ENCODE measurements around the gene ANKRD33. TPM values are rescaled to one million over a fixed set of nuclear protein-coding genes. Genes with fewer than 3 reads are reported as not detected.
A peak's percentile ranks its signal among the peaks of the same experiment; 100 is the strongest.

The ANKRD33 gene
- total and polyA plus RNA-seq, 2 of the 4 experiments (the other 2 are of a cell fraction), result under 0.01 to 0.03 TPM

DNA sequence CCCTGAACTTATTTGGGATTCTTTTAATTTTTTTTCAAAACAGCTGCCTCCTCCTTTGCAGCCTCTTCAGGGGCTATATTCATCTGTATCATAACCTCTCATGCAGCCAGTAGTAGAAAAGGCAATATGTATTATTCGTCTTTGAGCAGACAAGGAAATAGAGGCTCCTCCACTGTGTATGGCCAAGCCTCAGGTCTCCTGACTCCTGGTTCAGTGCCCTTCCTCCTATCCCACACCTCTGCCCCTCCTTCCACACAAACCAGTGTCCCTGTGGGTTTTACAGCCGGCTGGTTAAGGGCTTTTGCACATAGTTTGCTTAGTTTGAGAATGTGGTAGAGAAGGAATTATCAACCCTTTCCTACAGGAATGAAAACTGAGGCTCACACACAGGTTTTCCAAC, 10.6 kb downstream of the ANKRD33 start:
- no TSS peak for BruUV-seq (replicated peaks)
- Histone ChIP-seq H4K5ac (ENCODE audit: low read depth, low read length) (no peak overlapping the region), H2BK120ac (ENCODE audit: low read depth, low read length) (peak overlapping the region; percentile 26), H2BK5ac (ENCODE audit: low read depth, low read length, poor library complexity, severe bottlenecking) (no peak overlapping the region), H3K36me3 (ENCODE audit: control insufficient read depth, insufficient read depth, low read length) (no peaks in the 10 kb centered on the region), H3K9me3 (ENCODE audit: control insufficient read depth, insufficient read depth, low read length) (no peaks in the 10 kb centered on the region), H3K79me1 (ENCODE audit: low read depth in 1 of 2, low read length in 2 of 2) (no peaks in the 10 kb centered on the region), H4K8ac (ENCODE audit: low read depth in 2 of 2, low read length in 2 of 2) (peak overlapping the region in 1 of 2 experiments; percentile 11; a peak in 1 of 4 replicates), H2BK15ac (ENCODE audit: low read depth, low read length) (no peak overlapping the region), H4K20me1 (ENCODE audit: insufficient read depth, low read length) (no peaks in the 10 kb centered on the region), H3K27me3 (ENCODE audit: control insufficient read depth, insufficient read depth, low read length) (no peaks in the 10 kb centered on the region), H3K56ac (ENCODE audit: extremely low read depth, insufficient read depth, low read length) (no peak overlapping the region), H3K18ac (ENCODE audit: low read depth, low read length) (no peak overlapping the region), H3K4me1 (ENCODE audit: control insufficient read depth, insufficient read depth, low read length) (peaks cover 7% of the 10 kb centered on the region; the same call in 1 of the 2 replicates), H3K14ac (replicated peaks; ENCODE audit: low read depth, low read length) (no peak overlapping the region; the same call in 1 of the 2 replicates), H3K27ac (ENCODE audit: insufficient read depth, low read length) (no peak overlapping the region), H2AK5ac (ENCODE audit: low read depth, low read length) (peak overlapping the region; percentile 5), H3K4me3 (ENCODE audit: insufficient read depth, low read depth, low read length) (no peak overlapping the region), H3K4me2 (ENCODE audit: low read depth, low read length) (no peak overlapping the region), H4K91ac (ENCODE audit: insufficient read depth, low read depth, low read length) (peak overlapping the region; percentile 23; the same call in 1 of the 2 replicates), H3K9me1 (ENCODE audit: insufficient read depth, low read length) (peaks cover 20% of the 10 kb centered on the region; the same call in 1 of the 2 replicates), H3K4ac (ENCODE audit: low read depth, low read length) (peak overlapping the region; percentile 5; the same call in 1 of the 2 replicates), H2AK9ac (replicated peaks; ENCODE audit: low read depth, low read length, poor library complexity) (no peak overlapping the region), H2AFZ (replicated peaks; ENCODE audit: low read length, poor library complexity) (peak overlapping the region; percentile 16), H3K23ac (ENCODE audit: low read depth, low read length) (no peak overlapping the region), H3K9ac (ENCODE audit: low read depth, low read length) (no peak overlapping the region), H2BK20ac (ENCODE audit: low read depth, low read length) (no peak overlapping the region; the same call in 1 of the 2 replicates)
- ChIA-PET POLR2A (ENCODE audit: unreplicated experiment) (no interaction called here), CTCF (interaction anchor here (1.8 kb wide), 1 partner anchor 25 kb away, joined by 4 read pairs; no protein-coding TSS in a partner anchor)
- ATAC-seq (ENCODE audit: low read depth) (no peak), DNase-seq (no peak)
- no CpG with 5 or more reads among the region's 2 CpGs for WGBS, 2 experiments (ENCODE audit: extremely low coverage in 2 of 2, insufficient read length in 1 of 2)
- in situ Hi-C loops (cut with MboI; ENCODE audit: low sequenced_read_pairs), result no loop called here
- intact Hi-C loops (cut with micrococcal nuclease), result no loop called here
- TF ChIP-seq RCOR1 (IDR thresholded peaks at IDR 0.05; ENCODE audit: insufficient replicate concordance, low read length) (no peak), RAD21 (IDR thresholded peaks at IDR 0.05; ENCODE audit: low read length) (no peak), NFE2L2 (IDR thresholded peaks at IDR 0.05; ENCODE audit: low read depth, low read length) (no peak), FOS (IDR thresholded peaks at IDR 0.05; ENCODE audit: low read depth, low read length) (no peak), POLR2A (IDR thresholded peaks at IDR 0.05; ENCODE audit: low read depth, low read length) (no peak)
- TF ChIP-seq, protein P1, sequence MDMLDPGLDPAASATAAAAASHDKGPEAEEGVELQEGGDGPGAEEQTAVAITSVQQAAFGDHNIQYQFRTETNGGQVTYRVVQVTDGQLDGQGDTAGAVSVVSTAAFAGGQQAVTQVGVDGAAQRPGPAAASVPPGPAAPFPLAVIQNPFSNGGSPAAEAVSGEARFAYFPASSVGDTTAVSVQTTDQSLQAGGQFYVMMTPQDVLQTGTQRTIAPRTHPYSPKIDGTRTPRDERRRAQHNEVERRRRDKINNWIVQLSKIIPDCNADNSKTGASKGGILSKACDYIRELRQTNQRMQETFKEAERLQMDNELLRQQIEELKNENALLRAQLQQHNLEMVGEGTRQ (IDR thresholded peaks at IDR 0.05; ENCODE audit: low read depth, low read length), result no peak
- dilution Hi-C loops (cut with HindIII; ENCODE audit: low sequenced_read_pairs, unreplicated experiment), result no loop called here

Data from IMR-90 (cell line).